ENCODE results near the gene FRYL. TPM values are rescaled to one million over a fixed set of nuclear protein-coding genes. Genes with fewer than 3 reads are reported as not detected.

FRYL gene
- polyA plus RNA-seq, 3 donors: 10.8 to 15.8 (median 14.4) TPM

DNA sequence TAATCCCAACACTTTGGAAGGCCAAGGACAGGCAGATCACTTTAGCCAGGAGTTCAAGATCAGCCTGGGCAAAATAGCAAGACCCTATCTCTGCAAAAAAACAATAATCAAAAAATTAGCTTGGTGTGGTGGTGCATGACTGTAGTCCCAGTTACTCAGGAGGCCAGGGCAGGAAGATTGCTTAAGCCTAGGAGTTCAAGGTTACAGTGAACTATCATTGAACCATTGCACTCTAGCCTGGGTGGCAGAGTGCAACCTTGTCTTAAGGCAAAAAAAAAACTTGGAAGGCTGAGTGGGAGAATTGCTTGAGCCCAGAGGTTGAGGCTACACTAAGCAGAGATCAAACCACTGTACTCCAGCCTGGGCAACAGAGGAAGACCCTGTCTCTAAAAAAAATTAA is 5.2 kb upstream of the FRYL start:
- no peak overlapping the region for H3K9ac ChIP-seq (ENCODE audit: insufficient read depth, low read length, poor library complexity, severe bottlenecking)
- H3K4me3 ChIP-seq (replicated peaks in 1 of 3; ENCODE audit: low read depth in 2 of 3, low read length in 3 of 3): no peak overlapping the region
- no peak overlapping the region for H3K27ac ChIP-seq (ENCODE audit: low read depth in 1 of 2, low read length in 2 of 2)
- Mint-ChIP-seq H3K27me3 (ENCODE audit: low read depth in 3 of 3) (peaks cover 0 to 3% (median 1%) of the 10 kb centered on the region in 3 donors), H3K4me3 (no peak overlapping the region), H3K36me3 (no peaks in the 10 kb centered on the region), H3K4me1 (peaks cover 11% of the 10 kb centered on the region), H3K27ac (no peak overlapping the region), H3K9me3 (no peaks in the 10 kb centered on the region)
- H3K27me3 ChIP-seq (ENCODE audit: control insufficient read depth in 2 of 2, insufficient read depth in 2 of 2, low read length in 2 of 2): no peaks in the 10 kb centered on the region
- intact Hi-C loops (cut with micrococcal nuclease): no loop called here
- TF ChIP-seq, protein P1, sequence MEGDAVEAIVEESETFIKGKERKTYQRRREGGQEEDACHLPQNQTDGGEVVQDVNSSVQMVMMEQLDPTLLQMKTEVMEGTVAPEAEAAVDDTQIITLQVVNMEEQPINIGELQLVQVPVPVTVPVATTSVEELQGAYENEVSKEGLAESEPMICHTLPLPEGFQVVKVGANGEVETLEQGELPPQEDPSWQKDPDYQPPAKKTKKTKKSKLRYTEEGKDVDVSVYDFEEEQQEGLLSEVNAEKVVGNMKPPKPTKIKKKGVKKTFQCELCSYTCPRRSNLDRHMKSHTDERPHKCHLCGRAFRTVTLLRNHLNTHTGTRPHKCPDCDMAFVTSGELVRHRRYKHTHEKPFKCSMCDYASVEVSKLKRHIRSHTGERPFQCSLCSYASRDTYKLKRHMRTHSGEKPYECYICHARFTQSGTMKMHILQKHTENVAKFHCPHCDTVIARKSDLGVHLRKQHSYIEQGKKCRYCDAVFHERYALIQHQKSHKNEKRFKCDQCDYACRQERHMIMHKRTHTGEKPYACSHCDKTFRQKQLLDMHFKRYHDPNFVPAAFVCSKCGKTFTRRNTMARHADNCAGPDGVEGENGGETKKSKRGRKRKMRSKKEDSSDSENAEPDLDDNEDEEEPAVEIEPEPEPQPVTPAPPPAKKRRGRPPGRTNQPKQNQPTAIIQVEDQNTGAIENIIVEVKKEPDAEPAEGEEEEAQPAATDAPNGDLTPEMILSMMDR (IDR thresholded peaks at IDR 0.05): no peak
- no peak overlapping the region for H2AFZ ChIP-seq (ENCODE audit: insufficient read depth, low read depth, low read length, poor library complexity, severe bottlenecking)
- no peaks in the 10 kb centered on the region for H3K36me3 ChIP-seq (replicated peaks in 1 of 2; ENCODE audit: control insufficient read depth in 1 of 2, insufficient read depth in 2 of 2, low read length in 2 of 2)
- no peaks in the 10 kb centered on the region for H3K79me2 ChIP-seq (ENCODE audit: insufficient read depth, low read length)
- H3K9me3 ChIP-seq (replicated peaks in 1 of 2; ENCODE audit: control insufficient read depth in 1 of 2, insufficient read depth in 1 of 2, low read length in 2 of 2): no peaks in the 10 kb centered on the region
- no peak for DNase-seq
- no peak overlapping the region for H3K4me2 ChIP-seq (replicated peaks; ENCODE audit: extremely low read depth, low read length, poor library complexity, severe bottlenecking)
- peaks cover 7 to 11% of the 10 kb centered on the region in 2 donors for H3K4me1 ChIP-seq (ENCODE audit: control insufficient read depth in 1 of 2, insufficient read depth in 2 of 2, low read length in 2 of 2)
- no peaks in the 10 kb centered on the region for H4K20me1 ChIP-seq (ENCODE audit: insufficient read depth, low read length)

DNA sequence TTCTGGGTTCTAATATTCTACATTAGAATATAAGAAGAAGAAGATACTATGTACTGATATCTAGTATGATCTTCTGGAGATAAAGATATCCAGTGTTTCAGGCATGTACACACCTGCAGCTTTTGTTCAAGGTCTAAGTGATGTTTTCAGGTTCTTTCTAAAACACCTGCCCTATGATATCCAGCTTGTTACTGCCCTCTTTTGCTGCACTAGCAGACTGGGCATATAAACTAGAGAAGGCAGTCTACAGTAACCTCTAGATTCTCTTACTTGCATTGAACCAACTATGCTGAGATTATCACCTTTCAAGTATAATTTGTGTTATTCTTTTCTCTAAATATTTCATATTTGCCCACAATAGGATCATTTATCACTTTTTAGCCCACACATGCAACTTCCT is 1.9 kb upstream of the FRYL start:
- H3K36me3 Mint-ChIP-seq: no peaks in the 10 kb centered on the region
- Histone ChIP-seq H4K20me1 (ENCODE audit: insufficient read depth, low read length) (peaks cover 23% of the 10 kb centered on the region), H3K79me2 (ENCODE audit: insufficient read depth, low read length) (peaks cover 25% of the 10 kb centered on the region), H3K27me3 (ENCODE audit: control insufficient read depth in 2 of 2, insufficient read depth in 2 of 2, low read length in 2 of 2) (no peaks in the 10 kb centered on the region), H3K27ac (ENCODE audit: low read depth in 1 of 2, low read length in 2 of 2) (no peak overlapping the region), H3K4me3 (replicated peaks in 1 of 3; ENCODE audit: low read depth in 2 of 3, low read length in 3 of 3) (no peak overlapping the region), H3K9me3 (replicated peaks in 1 of 2; ENCODE audit: control insufficient read depth in 1 of 2, insufficient read depth in 1 of 2, low read length in 2 of 2) (no peaks in the 10 kb centered on the region), H3K9ac (ENCODE audit: insufficient read depth, low read length, poor library complexity, severe bottlenecking) (no peak overlapping the region), H2AFZ (ENCODE audit: insufficient read depth, low read depth, low read length, poor library complexity, severe bottlenecking) (peak overlapping the region; percentile 25), H3K4me1 (ENCODE audit: control insufficient read depth in 1 of 2, insufficient read depth in 2 of 2, low read length in 2 of 2) (peaks cover 24 to 32% of the 10 kb centered on the region in 2 donors), H3K4me2 (replicated peaks; ENCODE audit: extremely low read depth, low read length, poor library complexity, severe bottlenecking) (no peak overlapping the region), H3K36me3 (replicated peaks in 1 of 2; ENCODE audit: control insufficient read depth in 1 of 2, insufficient read depth in 2 of 2, low read length in 2 of 2) (no peaks in the 10 kb centered on the region)
- H3K27me3 Mint-ChIP-seq (ENCODE audit: low read depth in 3 of 3): no peaks in the 10 kb centered on the region
- DNase-seq: no peak
- intact Hi-C loops (cut with micrococcal nuclease): loop anchor here (2.0 kb wide), 1 partner anchor 49 kb away; the partner anchor contains the start of gene OCIAD1 (in 2 of the 2)
- TF ChIP-seq, protein P1 (IDR thresholded peaks at IDR 0.05): no peak
- no peaks in the 10 kb centered on the region for H3K9me3 Mint-ChIP-seq
- peaks cover 30% of the 10 kb centered on the region for H3K4me1 Mint-ChIP-seq
- H3K27ac Mint-ChIP-seq: no peak overlapping the region
- no peak overlapping the region for H3K4me3 Mint-ChIP-seq

All from CD14-positive monocyte (primary cell).